Endodermal cell (in vitro differentiated cells): ENCODE results near the gene CDC42SE2. TPM values are rescaled to one million over a fixed set of nuclear protein-coding genes. Genes with fewer than 3 reads are reported as not detected.
A peak's percentile ranks its signal among the peaks of the same experiment; 100 is the strongest.

Experiments used
- DNase-seq: peaks from one replicate; pipeline ENCODE4 v3.0.0-alpha.2; 2017
- H3K27ac ChIP-seq: 2 replicates; pipeline ENCODE4 v1.5.1; 2013; ENCODE audit warnings: mild to moderate bottlenecking, low read depth, low read length, moderate library complexity
- H3K27me3 ChIP-seq: 2 replicates; pipeline ENCODE4 v1.6.1; 2013; ENCODE audit warnings: mild to moderate bottlenecking, low read length, moderate library complexity; ENCODE audit not compliant: insufficient read depth, control insufficient read depth, poor library complexity, severe bottlenecking
- H3K36me3 ChIP-seq: 2 replicates; pipeline ENCODE4 v1.7.0; 2013; ENCODE audit warnings: mild to moderate bottlenecking, low read length, moderate library complexity; ENCODE audit not compliant: control insufficient read depth, insufficient read depth
- H3K4me1 ChIP-seq: one replicate; pipeline ENCODE4 v1.7.0; 2013; ENCODE audit warnings: low read length; ENCODE audit not compliant: control insufficient read depth, insufficient read depth
- H3K4me3 ChIP-seq: 2 replicates; pipeline ENCODE4 v1.5.1; 2013; ENCODE audit warnings: mild to moderate bottlenecking, low read length, moderate library complexity
- H3K9ac ChIP-seq: 2 replicates; pipeline ENCODE4 v1.6.1; 2013; ENCODE audit warnings: mild to moderate bottlenecking, low read length, moderate library complexity; ENCODE audit not compliant: poor library complexity, severe bottlenecking; ENCODE audit errors: extremely low read depth
- H3K9me3 ChIP-seq: 2 replicates; pipeline ENCODE4 v1.6.1; 2013; ENCODE audit warnings: mild to moderate bottlenecking, low read length, moderate library complexity; ENCODE audit not compliant: control insufficient read depth
- H3K27ac Mint-ChIP-seq: 2 replicates; pipeline ENCODE4 v1.8.0; 2020; ENCODE audit warnings: mixed read lengths
- H3K27me3 Mint-ChIP-seq: 2 replicates; pipeline ENCODE4 v1.8.0; 2021; ENCODE audit warnings: mild to moderate bottlenecking, mixed read lengths; ENCODE audit not compliant: insufficient read depth
- H3K36me3 Mint-ChIP-seq: 2 replicates; pipeline ENCODE4 v1.8.0; 2020; ENCODE audit warnings: low read depth, mixed read lengths
- H3K4me1 Mint-ChIP-seq: 2 replicates; pipeline ENCODE4 v1.8.0; 2020; ENCODE audit warnings: mixed read lengths
- H3K4me3 Mint-ChIP-seq: 2 replicates; pipeline ENCODE4 v1.8.0; 2020; ENCODE audit warnings: mild to moderate bottlenecking, moderate library complexity, mixed read lengths
- H3K9me3 Mint-ChIP-seq: 2 replicates; pipeline ENCODE4 v1.8.0; 2020; ENCODE audit warnings: mild to moderate bottlenecking, mixed read lengths
- CTCF ChIP-seq: fragments of 200-600 bp; sonication (generic); conservative IDR thresholded peaks from 2 replicates; pipeline ENCODE4 v1.5.0; 2021; ENCODE audit warnings: antibody characterized with exemption, mild to moderate bottlenecking
- WGBS, 2 experiments: methylation state at CpG; one replicate each; pipeline versions ENCODE4 v1.1.5 to v1.1.7; 2013; ENCODE audit warnings: missing lambda C conversion rate in 2 of 2, mixed read lengths in 1 of 2; ENCODE audit not compliant: insufficient coverage in 1 of 2, insufficient read length in 1 of 2; 5-methylcytosine and 5-hydroxymethylcytosine counted together
- total RNA-seq, 2 donors: library from RNA; stranded (reverse); fragmentation: NEBNext Ultra II Directional in 1 of 2; extraction: Animal tissue kit (Norgen Biotek cat#: 25700) in 1 of 2; gene quantifications; 2 replicates in 1 of 2; 3 replicates in 1 of 2; pipeline ENCODE4 v1.2.1, GENCODE V29; 2021

CDC42SE2 gene
- total RNA-seq, 2 donors from 2014 or later, result 28.6 to 36.4 TPM

- no peak for DNase-seq
- H3K27me3 Mint-ChIP-seq, result no peaks in the 10 kb centered on the region
- Histone ChIP-seq H3K27me3 (no peaks in the 10 kb centered on the region), H3K9me3 (peaks cover 9% of the 10 kb centered on the region), H3K9ac (no peak overlapping the region), H3K27ac (no peak overlapping the region), H3K4me1 (peaks cover 7% of the 10 kb centered on the region), H3K36me3 (peaks cover 12% of the 10 kb centered on the region), H3K4me3 (no peak overlapping the region)
- H3K36me3 Mint-ChIP-seq, result peaks cover 23% of the 10 kb centered on the region
- peak overlapping the region; percentile 87 for H3K27ac Mint-ChIP-seq
- peaks cover 10% of the 10 kb centered on the region for H3K4me1 Mint-ChIP-seq
- no peak overlapping the region for H3K4me3 Mint-ChIP-seq
- TF ChIP-seq CTCF, result no peak
- H3K9me3 Mint-ChIP-seq, result peaks cover 2% of the 10 kb centered on the region
These were observed 59.5 kb downstream of the CDC42SE2 start for GRCh38 chr5:131323378-131323777.

DNA sequence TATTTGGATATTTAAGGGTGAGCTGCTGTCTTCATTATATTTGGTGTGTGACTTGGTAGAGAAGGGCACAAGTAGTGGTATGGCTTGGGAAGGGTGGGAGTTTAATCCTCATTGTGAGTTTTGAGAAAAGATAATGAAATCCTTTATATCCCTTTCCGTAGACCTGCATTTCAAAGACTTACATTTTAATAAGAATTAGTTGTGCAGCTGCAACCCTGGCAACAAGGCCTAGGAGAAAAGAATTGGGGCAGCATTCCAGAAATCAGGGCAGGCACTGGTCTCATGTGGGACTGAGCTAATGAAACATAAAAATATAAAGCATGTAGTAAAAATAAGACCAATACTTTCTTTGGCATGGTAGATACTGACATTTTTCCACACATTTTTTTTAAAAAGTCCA is 60.5 kb downstream of the CDC42SE2 start:
- no peak overlapping the region for H3K9ac ChIP-seq
- WGBS, 2 experiments, result 100% methylated on average over 1 of the region's 1 CpG; no CpG with 5 or more reads in 1 of the 2 experiments
- peaks cover 8% of the 10 kb centered on the region for H3K9me3 ChIP-seq
- no peak overlapping the region for H3K4me3 ChIP-seq
- Mint-ChIP-seq H3K27ac (peak overlapping the region; percentile 45), H3K36me3 (peaks cover 19% of the 10 kb centered on the region), H3K27me3 (no peaks in the 10 kb centered on the region), H3K9me3 (peaks cover 2% of the 10 kb centered on the region), H3K4me3 (no peak overlapping the region), H3K4me1 (peaks cover 10% of the 10 kb centered on the region)
- peaks cover 7% of the 10 kb centered on the region for H3K4me1 ChIP-seq
- peak overlapping the region; percentile 86 for H3K27ac ChIP-seq
- H3K27me3 ChIP-seq, result no peaks in the 10 kb centered on the region
- DNase-seq, result no peak
- TF ChIP-seq CTCF, result no peak
- H3K36me3 ChIP-seq, result peaks cover 4% of the 10 kb centered on the region

DNA sequence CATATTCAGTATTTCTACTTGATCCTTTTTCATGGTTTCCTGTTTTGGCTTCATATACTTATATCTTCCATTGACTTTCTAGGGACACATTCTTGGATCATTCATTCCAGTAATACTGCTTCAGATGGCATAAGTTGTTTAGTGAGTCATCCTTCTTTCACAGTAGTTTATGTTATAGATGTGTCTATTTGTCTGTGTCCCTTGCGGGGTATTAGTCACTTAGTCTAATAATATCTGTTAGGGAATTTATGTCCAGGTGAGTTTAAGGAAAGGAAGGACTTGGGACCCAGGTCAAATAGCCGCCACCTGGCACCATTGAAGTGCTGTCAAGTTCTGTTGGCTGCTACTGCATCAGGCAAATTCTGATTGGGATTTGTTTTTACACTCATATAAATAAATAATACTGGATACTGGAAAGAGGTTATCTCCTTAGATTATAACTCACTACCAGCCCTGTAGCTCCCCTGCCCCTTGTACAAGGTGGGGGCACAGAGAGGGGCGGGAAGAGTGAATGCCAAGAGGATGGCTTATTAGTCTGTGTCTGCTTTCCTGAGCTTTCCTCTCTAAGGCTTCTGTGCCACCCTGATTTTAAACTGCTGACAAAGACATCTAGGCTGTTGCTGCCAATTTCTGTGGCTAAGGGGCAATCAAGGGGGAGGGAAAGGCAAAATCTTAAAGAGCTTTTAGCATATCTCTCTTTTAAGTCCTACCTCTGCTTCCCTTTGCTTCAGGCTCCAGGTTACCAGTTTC is 64.9 kb downstream of the CDC42SE2 start:
- DNase-seq, result no peak
- peaks cover 5% of the 10 kb centered on the region for H3K4me1 ChIP-seq
- no peaks in the 10 kb centered on the region for H3K27me3 ChIP-seq
- Mint-ChIP-seq H3K4me1 (peaks cover 7% of the 10 kb centered on the region), H3K36me3 (peaks cover 12% of the 10 kb centered on the region), H3K4me3 (no peak overlapping the region), H3K9me3 (peaks cover 3% of the 10 kb centered on the region), H3K27ac (no peak overlapping the region), H3K27me3 (no peaks in the 10 kb centered on the region)
- 85% methylated on average over 3 of the region's 3 CpGs; no CpG with 5 or more reads in 1 of the 2 experiments for WGBS, 2 experiments
- H3K4me3 ChIP-seq, result no peak overlapping the region
- H3K9ac ChIP-seq, result no peak overlapping the region
- H3K36me3 ChIP-seq, result peaks cover 4% of the 10 kb centered on the region
- TF ChIP-seq CTCF, result no peak
- no peaks in the 10 kb centered on the region for H3K9me3 ChIP-seq
- H3K27ac ChIP-seq, result no peak overlapping the region
